Stomach (tissue), 9 donors: ENCODE results near the gene PRND. TPM values are rescaled to one million over a fixed set of nuclear protein-coding genes. Genes with fewer than 3 reads are reported as not detected.
A peak's percentile ranks its signal among the peaks of the same experiment; 100 is the strongest.

Source experiments
- DNase-seq, 2 donors: peaks; one replicate each; pipeline versions ENCODE4 v3.0.0 to v3.0.0-alpha.2; 2013 to 2019
- H3K27ac ChIP-seq, 5 donors: fragments of 200-600 bp in 4 of 5; sonication (generic) in 4 of 5; one replicate each; pipeline ENCODE4 v1.5.1; 2013 to 2019; ENCODE audit warnings: mild to moderate bottlenecking in 1 of 5, moderate library complexity in 1 of 5
- H3K27me3 ChIP-seq, 3 donors: fragments of 200-600 bp; sonication (generic); one replicate each; pipeline ENCODE4 v1.5.1; 2017 to 2019; ENCODE audit warnings: mixed run types in 1 of 3
- H3K36me3 ChIP-seq, 4 donors: fragments of 200-600 bp; sonication (generic); 1 replicate in 3 of 4; 2 replicates in 1 of 4; pipeline ENCODE4 v1.5.1; 2016 to 2019
- H3K4me1 ChIP-seq, 4 donors: fragments of 200-600 bp; sonication (generic); one replicate each; pipeline ENCODE4 v1.5.1; 2016 to 2019
- H3K4me3 ChIP-seq, 4 donors: fragments of 200-600 bp; sonication (generic) in 3 of 4; one replicate each; pipeline ENCODE4 v1.5.1; 2016 to 2019; ENCODE audit warnings: mild to moderate bottlenecking in 1 of 4
- H3K9me3 ChIP-seq, 4 donors: fragments of 200-600 bp; sonication (generic); one replicate each; pipeline ENCODE4 v1.5.1; 2016 to 2019
- EP300 ChIP-seq: sonication (generic); formaldehyde crosslinking; IDR thresholded peaks from one replicate; pipeline ENCODE4 v1.6.1; 2017; ENCODE audit warnings: antibody characterized with exemption
- POLR2A ChIP-seq, 4 donors: fragments of 450-650 bp; IDR thresholded peaks; one replicate each; pipeline ENCODE4 v1.6.1; 2016; ENCODE audit warnings: antibody characterized with exemption in 4 of 4, control low read depth in 2 of 4, mild to moderate bottlenecking in 1 of 4, moderate library complexity in 1 of 4
- POLR2AphosphoS5 ChIP-seq, 3 donors: sonication (generic); formaldehyde crosslinking; IDR thresholded peaks; one replicate each; pipeline ENCODE4 v1.6.1; 2016; ENCODE audit warnings: antibody characterized with exemption in 3 of 3
- WGBS, 5 donors: extraction: QIAGEN DNeasy Blood & Tissue Kit in 3 of 5; methylation state at CpG; one replicate each; pipeline versions ENCODE4 v1.1.5 to v1.1.7; 2013 to 2018; 5-methylcytosine and 5-hydroxymethylcytosine counted together
- intact Hi-C: fragments of 100-400 bp; cut with DNase I; formaldehyde crosslinking; loops from one replicate; pipeline ENCODE4 v1.15.1; 2023; ENCODE audit warnings: low total_unique reads
- polyA plus RNA-seq, 3 donors: library from polyadenylated mRNA; stranded (reverse); fragments of 200-250 nt; gene quantifications; one replicate each; pipeline ENCODE4 v1.2.3, GENCODE V29; 2013
- total RNA-seq, 5 donors: library from RNA; depleted of rRNA; stranded (reverse); fragments of >200 nt; gene quantifications; one replicate each; pipeline versions ENCODE4 v1.1.0 to v1.2.3, GENCODE V29; 2014 to 2016
- TF ChIP-seq, protein P1 (sequence below), 7 experiments: fragments of 450-650 bp in 4 of 7; fragments of 200-600 bp in 3 of 7; sonication (generic) in 3 of 7; IDR thresholded peaks; one replicate each; pipeline ENCODE4 v1.5.1; 2016 to 2019; ENCODE audit warnings: antibody characterized with exemption in 7 of 7, control low read depth in 2 of 7, mild to moderate bottlenecking in 1 of 7
- donor health status: healthy with polysubstance abuse.
- donor health status: Bipolar disorder and iron deficiency.
- donor health status: healthy.

PRND gene
- total and polyA plus RNA-seq, 8 donors = 0.03 to 1.1 TPM; not detected in 6

DNA sequence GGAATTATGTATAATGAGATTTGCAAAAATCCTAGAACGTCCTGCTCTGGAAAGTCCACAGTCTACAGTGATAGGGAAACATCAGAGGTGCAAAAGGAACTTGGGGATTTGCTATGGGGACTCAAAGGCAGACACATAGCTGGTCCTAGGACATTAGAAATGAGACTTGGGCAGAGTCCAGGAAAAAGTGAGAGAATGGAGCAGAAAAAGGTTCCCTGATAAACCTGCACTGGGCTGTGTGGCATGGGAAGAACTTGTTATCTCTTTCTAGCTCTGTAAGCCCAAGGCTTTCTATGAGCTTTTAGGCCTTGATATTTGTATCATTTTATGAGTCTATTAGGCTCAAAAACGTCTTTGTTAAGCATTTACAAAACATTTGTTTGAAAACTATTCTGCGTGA lies 15.2 kb downstream of the PRND start:
- Histone ChIP-seq H3K36me3 (no peaks in the 10 kb centered on the region), H3K27me3 (peaks cover 0 to 26% (median 0%) of the 10 kb centered on the region in 3 donors), H3K4me1 (no peaks in the 10 kb centered on the region), H3K4me3 (no peak overlapping the region), H3K9me3 (no peaks in the 10 kb centered on the region), H3K27ac (no peak overlapping the region)
- 43 to 67% (median 64%) methylated on average over 3 of the region's 3 CpGs for WGBS, 5 donors
- TF ChIP-seq POLR2A (IDR thresholded peaks at IDR 0.05) (no peak), EP300 (no peak), POLR2AphosphoS5 (IDR thresholded peaks at IDR 0.05) (no peak)
- TF ChIP-seq, protein P1, sequence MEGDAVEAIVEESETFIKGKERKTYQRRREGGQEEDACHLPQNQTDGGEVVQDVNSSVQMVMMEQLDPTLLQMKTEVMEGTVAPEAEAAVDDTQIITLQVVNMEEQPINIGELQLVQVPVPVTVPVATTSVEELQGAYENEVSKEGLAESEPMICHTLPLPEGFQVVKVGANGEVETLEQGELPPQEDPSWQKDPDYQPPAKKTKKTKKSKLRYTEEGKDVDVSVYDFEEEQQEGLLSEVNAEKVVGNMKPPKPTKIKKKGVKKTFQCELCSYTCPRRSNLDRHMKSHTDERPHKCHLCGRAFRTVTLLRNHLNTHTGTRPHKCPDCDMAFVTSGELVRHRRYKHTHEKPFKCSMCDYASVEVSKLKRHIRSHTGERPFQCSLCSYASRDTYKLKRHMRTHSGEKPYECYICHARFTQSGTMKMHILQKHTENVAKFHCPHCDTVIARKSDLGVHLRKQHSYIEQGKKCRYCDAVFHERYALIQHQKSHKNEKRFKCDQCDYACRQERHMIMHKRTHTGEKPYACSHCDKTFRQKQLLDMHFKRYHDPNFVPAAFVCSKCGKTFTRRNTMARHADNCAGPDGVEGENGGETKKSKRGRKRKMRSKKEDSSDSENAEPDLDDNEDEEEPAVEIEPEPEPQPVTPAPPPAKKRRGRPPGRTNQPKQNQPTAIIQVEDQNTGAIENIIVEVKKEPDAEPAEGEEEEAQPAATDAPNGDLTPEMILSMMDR (IDR thresholded peaks at IDR 0.05) = no peak
- intact Hi-C loops = no loop called here
- DNase-seq = no peak

DNA sequence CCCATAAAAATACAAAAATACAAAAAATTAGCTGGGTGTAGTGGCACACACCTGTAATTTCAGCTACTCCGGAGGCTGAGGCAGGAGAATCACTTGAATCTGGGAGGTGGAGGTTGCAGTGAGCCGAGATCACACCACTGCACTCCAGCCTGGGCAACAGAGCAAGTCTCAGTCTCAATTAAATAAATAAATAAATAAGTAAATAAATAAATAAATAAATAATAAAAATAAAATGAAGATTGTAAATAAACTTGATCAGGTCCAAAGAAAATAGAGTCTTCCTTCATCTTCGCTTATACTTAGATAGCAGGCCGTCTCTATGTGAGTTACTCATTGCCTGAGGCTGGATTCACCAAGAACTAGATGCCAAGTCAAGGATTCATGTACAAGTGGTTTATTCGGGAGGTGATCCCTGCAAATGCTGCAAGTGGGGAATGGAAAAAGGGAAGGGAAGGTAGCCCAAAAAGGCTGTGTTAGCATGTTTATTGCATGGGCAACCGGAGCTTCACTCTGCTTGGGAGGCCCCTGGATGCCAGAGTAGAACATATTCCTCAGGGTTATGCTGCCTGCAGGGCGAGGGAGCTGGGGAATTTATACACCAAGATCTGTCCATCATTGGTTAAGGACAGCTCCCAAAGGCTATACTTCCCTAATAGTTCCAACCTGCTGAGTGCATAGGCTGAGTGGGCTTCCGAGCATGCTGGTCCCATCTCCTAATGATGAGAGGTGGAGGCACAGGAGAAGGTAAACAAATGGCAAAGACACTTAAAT lies 16.3 kb downstream of the PRND start:
- intact Hi-C loops = no loop called here
- H3K36me3 ChIP-seq = no peaks in the 10 kb centered on the region
- 88 to 91% (median 89%) methylated on average over 8 of the region's 8 CpGs for WGBS, 5 donors
- no peak overlapping the region for H3K4me3 ChIP-seq
- no peaks in the 10 kb centered on the region for H3K9me3 ChIP-seq
- H3K4me1 ChIP-seq = no peaks in the 10 kb centered on the region
- peaks cover 0 to 14% (median 0%) of the 10 kb centered on the region in 3 donors for H3K27me3 ChIP-seq
- TF ChIP-seq, protein P1 (IDR thresholded peaks at IDR 0.05) = no peak
- no peak for TF ChIP-seq POLR2AphosphoS5 (IDR thresholded peaks at IDR 0.05)
- no peak for DNase-seq
- no peak overlapping the region for H3K27ac ChIP-seq

DNA sequence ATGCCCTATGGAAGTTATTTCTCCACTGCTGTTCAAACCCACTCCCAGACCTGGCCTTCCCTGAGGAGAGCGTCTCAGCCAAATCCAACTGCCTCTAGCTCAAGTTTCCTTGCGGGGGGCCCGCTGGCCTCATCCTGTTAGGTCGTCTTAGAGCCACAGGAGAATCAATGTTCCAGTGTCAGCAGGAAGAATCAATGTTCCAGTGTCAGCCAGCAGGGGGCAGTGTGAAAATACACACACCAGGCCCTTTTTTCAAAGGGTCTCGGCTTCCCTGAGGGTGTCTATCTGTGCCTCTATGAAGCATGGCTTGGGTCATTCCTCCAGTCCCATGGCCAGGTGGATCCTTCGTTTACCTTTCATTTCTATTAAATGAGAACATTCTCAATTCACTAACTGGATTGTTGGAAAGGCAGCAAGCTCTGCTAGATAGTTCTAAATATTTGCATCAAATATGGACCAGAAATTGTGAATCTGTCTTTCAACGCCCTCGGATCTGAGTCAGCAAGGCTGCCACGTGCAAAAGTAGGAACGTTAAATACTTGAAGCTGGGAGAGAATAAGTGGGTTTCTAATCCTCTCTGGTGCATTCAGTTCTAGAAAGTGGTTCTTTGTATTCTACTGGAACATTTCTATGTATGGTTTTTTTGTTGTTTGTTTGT lies 19.2 kb downstream of the PRND start:
- 26 to 39% (median 32%) methylated on average over 10 of the region's 10 CpGs for WGBS, 5 donors
- peak; percentile 58 to 63 for DNase-seq
- Histone ChIP-seq H3K4me3 (no peak overlapping the region), H3K9me3 (no peaks in the 10 kb centered on the region), H3K27me3 (peaks cover 0 to 9% (median 0%) of the 10 kb centered on the region in 3 donors), H3K27ac (no peak overlapping the region), H3K36me3 (no peaks in the 10 kb centered on the region), H3K4me1 (no peaks in the 10 kb centered on the region)
- intact Hi-C loops = no loop called here
- TF ChIP-seq EP300 = no peak
- TF ChIP-seq POLR2A (IDR thresholded peaks at IDR 0.05) = no peak
- TF ChIP-seq, protein P1 (IDR thresholded peaks at IDR 0.05) = peak in 4 of 7 experiments; percentile 15 to 70 (median 62)

DNA sequence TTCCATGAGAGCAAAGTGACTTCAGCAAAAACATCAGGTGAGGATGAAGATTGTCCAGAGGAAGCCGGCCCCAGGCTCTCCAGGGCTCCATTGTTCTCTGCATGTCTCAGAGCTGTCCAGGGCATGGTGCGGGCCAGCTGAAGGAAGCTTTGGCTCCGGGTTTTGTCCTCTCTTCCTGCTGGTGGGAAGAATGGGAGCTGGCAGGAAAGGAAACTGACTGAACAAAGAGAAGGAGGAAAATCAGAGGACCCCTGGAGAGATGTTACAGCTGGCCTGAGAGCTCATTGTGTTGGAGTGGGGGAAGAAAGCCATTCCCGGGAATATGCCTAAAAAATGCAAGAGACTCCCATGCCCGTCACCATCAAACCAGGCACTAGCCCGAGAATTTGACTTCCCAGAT lies 27.1 kb downstream of the PRND start:
- H3K4me1 ChIP-seq = no peaks in the 10 kb centered on the region
- no peak overlapping the region for H3K4me3 ChIP-seq
- H3K27ac ChIP-seq = no peak overlapping the region
- H3K36me3 ChIP-seq = no peaks in the 10 kb centered on the region
- peaks cover 0 to 23% (median 0%) of the 10 kb centered on the region in 3 donors for H3K27me3 ChIP-seq
- no peak for DNase-seq
- intact Hi-C loops = no loop called here
- 37 to 59% (median 40%) methylated on average over 6 of the region's 6 CpGs for WGBS, 5 donors
- no peak for TF ChIP-seq POLR2A (IDR thresholded peaks at IDR 0.05)
- TF ChIP-seq EP300 = no peak
- TF ChIP-seq, protein P1 (IDR thresholded peaks at IDR 0.05) = no peak
- TF ChIP-seq POLR2AphosphoS5 (IDR thresholded peaks at IDR 0.05) = no peak
- peaks cover 0 to 9% (median 2%) of the 10 kb centered on the region in 4 donors for H3K9me3 ChIP-seq
